NCI-H2227 treated with DMSO at 0.1 percent for 48 hours (cell line): ENCODE measurements around the gene STK10.
A peak's percentile ranks its signal among the peaks of the same experiment; 100 is the strongest.
"Not testable (repeated sequence)": the region's sequence is repeated elsewhere in the genome, so short reads cannot be mapped to it uniquely, and the experiment has no call there.

Experiments
- DNase-seq: peaks from one replicate; lab custom pipeline; 2025; lab: John Stamatoyannopoulos, UW

STK10 gene

GRCh38 chr5:172188033-172188892 lies at the start of gene STK10:
TSS of gene STK10 (minus strand) at chr5:172188224. CDS start at chr5:172188042, 182 bp downstream.
- peak; percentile 73 for DNase-seq

DNA sequence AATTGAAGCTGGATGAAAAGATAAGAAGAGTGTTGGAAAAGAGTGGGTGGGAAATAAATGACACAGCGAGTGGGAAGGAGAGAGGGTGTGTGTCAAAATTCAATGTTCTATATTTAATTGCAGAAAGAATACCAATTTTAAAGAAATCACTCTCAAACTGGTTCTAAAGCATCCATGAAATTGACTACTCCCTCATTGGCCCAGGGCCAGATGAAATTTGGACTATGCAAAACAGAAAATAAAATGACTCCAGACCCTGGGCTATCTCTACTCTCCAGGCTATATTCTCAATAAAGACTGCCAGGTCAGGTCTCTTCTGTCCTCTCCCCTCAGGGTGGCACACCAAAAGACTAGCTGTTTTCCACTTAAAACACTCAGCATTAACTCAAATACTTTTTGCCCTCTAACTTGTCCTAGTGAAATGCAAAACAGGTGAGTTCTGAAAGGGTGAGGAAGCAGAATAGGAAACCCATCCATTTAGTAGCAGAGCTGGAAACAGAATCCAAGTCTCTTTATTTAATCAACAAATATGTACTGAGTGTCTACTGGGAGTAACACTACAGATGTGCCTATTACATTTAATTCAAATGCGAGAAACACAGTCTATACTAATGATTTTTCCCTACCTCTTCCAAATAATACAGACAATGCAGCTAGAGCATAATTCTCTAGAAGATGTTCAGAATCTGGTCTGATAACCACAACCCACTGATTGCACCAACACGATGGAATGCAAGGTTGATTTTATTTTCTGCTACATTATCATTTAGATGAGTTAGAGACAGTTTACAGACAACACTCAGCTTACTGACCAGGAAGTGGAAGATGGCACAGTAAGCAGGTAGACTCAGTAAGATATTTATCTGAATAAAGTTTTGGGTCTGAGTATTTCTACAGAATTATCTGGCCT lies 48.1 kb upstream of the STK10 start:
- no peak for DNase-seq

- no peak for DNase-seq
Measured at GRCh38 chr5:172235132-172235780, 47.2 kb upstream of the STK10 start.

GRCh38 chr5:172234031-172234430 lies 46.0 kb upstream of the STK10 start:
- no peak for DNase-seq

- no peak for DNase-seq
Measured at GRCh38 chr5:172229904-172230303, 41.9 kb upstream of the STK10 start.

- no peak for DNase-seq
Measured at GRCh38 chr5:172224996-172225395, 37.0 kb upstream of the STK10 start.

DNA sequence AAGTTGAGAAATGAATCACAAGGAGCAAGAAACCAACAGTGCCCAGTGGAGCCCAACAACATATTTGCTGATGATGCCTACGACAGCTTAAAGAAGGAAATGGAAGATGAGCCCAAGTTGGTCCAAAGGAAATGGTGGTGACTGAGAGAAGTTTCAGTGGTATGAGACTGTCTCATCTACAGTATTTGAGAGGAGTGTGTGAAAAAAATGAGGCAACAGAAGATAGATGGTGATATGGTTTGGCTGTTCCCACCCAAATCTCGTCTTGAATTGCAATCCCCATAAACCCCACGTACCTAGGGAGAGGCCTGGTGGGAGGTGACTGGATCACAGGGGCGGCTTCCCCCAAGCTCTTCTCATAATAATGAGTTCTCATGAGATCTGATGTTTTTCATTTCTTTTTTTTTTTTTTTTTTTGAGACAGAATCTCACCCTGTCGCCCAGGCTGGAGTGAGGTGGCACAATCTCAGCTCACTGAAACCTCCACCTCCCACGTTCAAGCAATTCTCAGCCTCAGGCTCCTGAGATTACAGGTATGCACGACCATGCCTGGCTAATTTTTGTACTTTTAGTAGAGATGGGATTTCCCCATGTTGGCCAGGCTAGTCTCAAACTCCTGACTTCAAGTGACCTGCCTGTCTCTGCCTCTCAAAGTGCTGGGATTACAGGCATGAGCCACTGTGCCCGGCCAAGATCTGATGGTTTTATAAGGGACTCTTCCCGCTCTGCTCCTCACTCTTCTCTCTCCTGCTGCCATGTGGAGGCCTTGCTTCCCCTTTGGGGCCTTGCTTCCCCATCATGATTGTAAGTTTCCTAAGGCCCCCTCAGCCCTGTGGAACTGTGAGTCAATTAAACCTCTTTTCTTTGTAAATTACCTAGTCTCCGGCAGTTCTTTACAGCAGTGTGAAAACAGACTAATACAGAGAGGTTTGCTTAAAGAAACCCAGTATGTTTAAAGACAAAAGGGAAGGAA lies 36.2 kb upstream of the STK10 start:
- DNase-seq = no peak

DNA sequence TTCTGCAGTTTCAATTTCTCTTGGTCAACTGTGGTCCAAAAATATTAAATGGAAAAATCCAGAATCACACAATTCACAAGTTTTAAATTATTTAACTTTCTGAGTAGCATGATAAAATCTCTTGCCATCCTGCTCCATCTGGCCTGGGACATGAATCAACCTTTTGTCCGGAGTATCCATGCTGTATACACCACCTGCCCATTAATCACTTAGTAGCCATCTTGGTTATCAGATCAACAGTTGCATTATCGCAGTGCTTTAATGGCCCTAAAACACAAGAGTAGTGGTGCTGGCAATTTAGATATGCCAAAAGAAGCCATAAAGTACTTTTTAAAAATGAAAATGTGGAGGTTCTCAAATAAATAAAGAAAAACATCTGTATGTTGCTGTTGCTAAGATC lies 31.3 kb upstream of the STK10 start:
- DNase-seq = no peak

DNA sequence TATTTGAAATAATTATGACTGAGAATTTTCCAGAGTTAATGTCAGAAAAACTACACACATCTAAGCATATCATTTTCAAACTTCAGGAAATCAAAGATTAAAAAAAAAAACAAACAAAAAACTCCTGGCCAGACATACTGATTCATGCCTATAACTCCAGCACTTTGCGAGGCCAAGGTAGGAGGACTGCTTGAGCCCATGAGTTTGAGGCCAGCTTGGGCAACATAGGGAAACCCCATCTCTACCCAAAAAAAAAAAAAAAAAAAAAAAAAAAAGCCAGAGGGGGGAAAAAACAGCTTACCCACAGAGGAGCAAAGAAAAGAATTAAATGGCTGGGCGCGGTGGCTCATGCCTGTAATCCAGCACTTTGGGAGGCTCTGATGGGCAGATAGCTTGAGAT lies 28.3 kb upstream of the STK10 start:
- no peak for DNase-seq

GRCh38 chr5:172213126-172213525 lies 25.1 kb upstream of the STK10 start:
- DNase-seq = no peak

DNA sequence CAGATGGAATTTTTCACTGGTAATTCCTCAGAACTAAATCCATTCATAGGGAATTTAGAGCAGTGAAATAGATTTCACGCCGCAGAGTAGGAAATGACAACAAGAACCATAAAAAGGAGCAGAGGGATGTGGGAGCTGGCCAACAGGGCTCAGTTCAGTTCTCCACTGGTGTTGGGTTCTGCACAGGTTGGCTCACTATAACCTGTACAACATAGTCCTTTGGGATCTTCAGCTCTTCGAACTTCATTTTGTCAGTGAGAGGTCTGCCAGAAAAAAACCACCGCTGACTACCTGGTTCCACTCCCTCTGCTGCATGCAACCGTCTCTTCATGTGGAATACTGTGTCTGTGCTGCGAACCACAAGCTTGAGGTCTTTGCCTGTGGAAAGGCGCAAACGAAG lies 23.7 kb upstream of the STK10 start:
- DNase-seq = no peak

- no peak for DNase-seq
Measured at GRCh38 chr5:172209714-172210113, 21.7 kb upstream of the STK10 start.

GRCh38 chr5:172207511-172207910 lies 19.5 kb upstream of the STK10 start:
- no peak for DNase-seq

DNA sequence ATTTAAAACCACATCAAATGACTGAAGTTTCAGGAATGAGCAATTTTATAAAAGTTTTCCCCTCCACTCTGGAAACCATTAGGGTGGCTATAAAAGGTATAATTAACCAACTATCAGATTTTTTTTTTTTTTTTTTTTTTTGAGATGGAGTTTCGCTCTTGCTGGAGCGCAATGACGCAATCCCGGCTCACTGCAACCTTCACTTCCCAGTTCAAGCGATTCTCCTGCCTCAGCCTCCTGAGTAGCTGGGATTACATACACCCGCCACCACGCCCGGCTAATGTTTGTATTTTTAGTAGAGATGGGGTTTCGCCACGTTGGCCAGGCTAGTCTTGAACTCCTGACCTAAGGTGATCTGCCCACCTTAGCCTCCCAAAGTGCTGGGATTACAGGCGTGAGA lies 18.0 kb upstream of the STK10 start:
- not testable (repeated sequence) for DNase-seq

GRCh38 chr5:172200476-172200875 lies 12.5 kb upstream of the STK10 start:
- DNase-seq = no peak

GRCh38 chr5:172199446-172199845 lies 11.4 kb upstream of the STK10 start:
- no peak for DNase-seq

- not testable (repeated sequence) for DNase-seq
Measured at GRCh38 chr5:172197775-172198174, 9.8 kb upstream of the STK10 start.

DNA sequence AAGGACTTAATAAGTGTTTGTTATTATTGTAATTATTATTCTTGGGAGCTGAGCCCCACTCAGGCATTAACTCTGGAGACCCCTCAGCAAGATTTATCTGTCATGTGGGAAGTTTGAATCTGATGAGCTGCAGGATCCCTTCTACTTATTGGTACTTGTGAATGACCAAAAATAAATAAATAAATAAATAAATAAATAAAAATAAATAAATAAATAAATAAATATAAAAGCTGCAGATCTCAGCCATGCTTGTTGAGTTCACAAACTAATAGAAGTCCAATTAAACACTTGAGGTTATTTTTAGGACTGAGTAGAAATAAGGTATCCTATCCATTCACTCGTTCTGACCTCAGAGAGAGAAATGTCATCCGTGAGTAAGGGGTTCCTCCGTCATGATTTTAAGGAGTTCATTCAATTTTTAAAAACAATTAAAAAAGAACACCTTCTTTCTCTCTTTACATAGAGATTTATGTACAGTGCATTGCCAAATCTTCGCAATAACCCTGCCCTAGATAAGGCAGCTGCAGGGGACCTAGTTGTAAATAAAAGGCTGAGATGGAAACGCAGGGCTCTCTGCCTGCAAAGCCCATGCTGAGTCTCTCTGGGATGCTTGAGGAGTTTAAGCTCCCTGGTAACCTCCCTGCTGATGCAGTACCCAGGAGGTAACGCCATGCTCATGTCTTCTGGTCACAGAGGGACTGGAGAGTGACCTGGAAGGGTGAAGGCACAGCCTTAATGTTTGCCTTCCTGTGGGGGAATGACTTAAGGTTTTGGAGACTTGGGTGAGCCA lies 7.2 kb upstream of the STK10 start:
- no peak for DNase-seq

GRCh38 chr5:172193872-172194271 lies 5.8 kb upstream of the STK10 start, which contains the start of gene EFCAB9:
TSS of gene EFCAB9 (plus strand) at chr5:172194172. CDS start at chr5:172194173, 1 bp downstream.
- no peak for DNase-seq

DNA sequence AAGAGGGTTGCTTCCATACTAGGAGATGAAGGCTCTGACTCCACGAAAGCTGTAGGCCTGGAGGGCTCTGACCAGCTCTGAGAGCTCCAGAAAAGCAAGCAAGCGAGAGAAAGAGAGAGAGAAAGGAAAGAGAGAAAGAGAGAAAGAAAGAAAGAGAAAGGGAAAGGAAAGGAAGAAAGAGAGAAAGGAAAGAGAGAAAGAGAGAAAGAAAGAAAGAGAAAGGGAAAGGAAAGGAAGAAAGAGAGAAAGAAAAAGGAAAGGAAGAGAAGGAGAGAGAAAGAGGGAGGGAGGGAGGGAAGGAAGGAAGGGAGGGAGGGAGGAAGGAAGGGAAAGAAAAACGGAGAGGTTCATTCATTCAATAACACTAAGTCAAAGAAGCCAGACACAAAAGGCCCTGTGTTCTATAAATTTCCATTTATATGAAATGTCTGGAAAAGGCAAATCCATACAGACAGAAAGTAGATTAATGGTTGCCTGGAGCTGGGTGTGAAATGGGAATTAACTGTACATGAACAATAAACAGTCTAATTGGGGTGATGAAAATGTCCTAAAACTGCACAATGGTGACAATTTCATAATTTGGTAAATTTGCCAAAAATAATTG lies 1.8 kb upstream of the STK10 start:
- DNase-seq = no peak
